HepG2 (cell line): ENCODE results near the gene OCLN. TPM values are rescaled to one million over a fixed set of nuclear protein-coding genes. Genes with fewer than 3 reads are reported as not detected.
"Not testable (repeated sequence)": the region's sequence is repeated elsewhere in the genome, so short reads cannot be mapped to it uniquely, and the experiment has no call there.

Source experiments
- ATAC-seq: fragments of 200-7000 bp; cut with Tn5 transposase; 3 replicates; pipeline ENCODE4 v1.9.1; 2020; ENCODE audit warnings: mild to moderate bottlenecking, moderate library complexity
- BruUV-seq: library from RNA; stranded (reverse); fragments of 400-500 nt; replicated peaks from 2 replicates; lab custom pipeline; 2021; lab: Mats Ljungman, UMichigan
- CTCF ChIA-PET: fragments of 300-600 bp; formaldehyde crosslinking; extraction: SDS; loops from one replicate; lab custom pipeline; 2021; ENCODE audit warnings: low total read pairs, inconsistent platforms, low intra/inter-chr PET ratio; lab: Yijun Ruan, JAX
- POLR2A ChIA-PET: fragments of 350-600 bp; sonication (Branson Sonifier 250); formaldehyde crosslinking; loops from one replicate; lab custom pipeline; 2020; ENCODE audit warnings: antibody characterized with exemption, inconsistent platforms; lab: Yijun Ruan, JAX
- DNase-seq: peaks from one replicate; pipeline ENCODE4 v3.0.0-alpha.2; 2015; ENCODE audit warnings: low spot score
- FAIRE-seq: peaks from 3 replicates; lab custom pipeline; 2011; peaks lifted over from hg19 to GRCh38; lab: Jason Lieb, UNC
- H2AFZ ChIP-seq: one replicate; pipeline ENCODE4 v1.6.1; 2011; ENCODE audit warnings: low read length, inconsistent platforms
- H3K27ac ChIP-seq: fragments of 300-600 bp; 3 replicates; pipeline ENCODE4 v1.8.0; 2011; ENCODE audit warnings: mixed run types, mild to moderate bottlenecking, mixed read lengths, low read length, inconsistent platforms; ENCODE audit not compliant: insufficient read depth; ENCODE audit errors: extremely low read length
- H3K27me3 ChIP-seq, 2 experiments: fragments of 200-600 bp in 1 of 2; 2 replicates in 1 of 2; 3 replicates in 1 of 2; pipeline versions ENCODE4 v1.6.0 to v1.8.0; 2011; ENCODE audit warnings: low read length in 2 of 2, mild to moderate bottlenecking in 2 of 2, moderate library complexity in 2 of 2, inconsistent platforms in 1 of 2; ENCODE audit not compliant: insufficient read depth in 2 of 2, control insufficient read depth in 1 of 2
- H3K36me3 ChIP-seq, 2 experiments: fragments of 200-600 bp in 1 of 2; replicated peaks in 1 of 2; 2 replicates in 1 of 2; 3 replicates in 1 of 2; pipeline versions ENCODE4 v1.5.1 to v1.8.0; 2011; ENCODE audit warnings: low read length in 2 of 2, inconsistent platforms in 1 of 2; ENCODE audit not compliant: insufficient read depth in 2 of 2, control insufficient read depth in 1 of 2
- H3K4me1 ChIP-seq: 2 replicates; pipeline ENCODE4 v1.5.1; 2012; ENCODE audit warnings: low read length, inconsistent platforms; ENCODE audit not compliant: insufficient read depth
- H3K4me2 ChIP-seq: 2 replicates; pipeline ENCODE4 v1.6.0; 2011; ENCODE audit warnings: low read depth, low read length, inconsistent platforms
- H3K4me3 ChIP-seq, 3 experiments: fragments of 200-600 bp in 1 of 3; sonication (generic), shearing (Covaris generic) in 1 of 3; replicated peaks in 1 of 3; 2 replicates each; pipeline ENCODE4 v1.5.1; 2011 to 2016; ENCODE audit warnings: low read length in 3 of 3, inconsistent platforms in 2 of 3, low read depth in 2 of 3, mild to moderate bottlenecking in 2 of 3, control low read depth in 1 of 3, mixed read lengths in 1 of 3; ENCODE audit not compliant: insufficient read depth in 1 of 3
- H3K79me2 ChIP-seq: one replicate; pipeline ENCODE4 v1.6.1; 2011; ENCODE audit warnings: low read length, inconsistent platforms; ENCODE audit not compliant: insufficient read depth
- H3K9ac ChIP-seq: 2 replicates; pipeline ENCODE4 v1.6.0; 2011; ENCODE audit warnings: mild to moderate bottlenecking, low read depth, low read length, inconsistent platforms; ENCODE audit not compliant: insufficient read depth
- H3K9me3 ChIP-seq: 2 replicates; pipeline ENCODE4 v1.5.1; 2012; ENCODE audit warnings: mild to moderate bottlenecking, low read length
- H4K20me1 ChIP-seq: 2 replicates; pipeline ENCODE4 v1.6.0; 2011; ENCODE audit warnings: inconsistent platforms, mild to moderate bottlenecking, low read length, moderate library complexity; ENCODE audit not compliant: insufficient read depth
- ARID5B ChIP-seq: IDR thresholded peaks from 2 replicates; pipeline ENCODE4 v1.4.0; 2020; ENCODE audit warnings: mild to moderate bottlenecking, missing genetic modification reagents
- CEBPB ChIP-seq: IDR thresholded peaks from 2 replicates; pipeline ENCODE4 v1.6.1; 2011; ENCODE audit warnings: low read depth, low read length, improper control_type of control experiment, borderline replicate concordance
- CEBPG ChIP-seq: IDR thresholded peaks from 2 replicates; pipeline ENCODE4 v1.6.1; 2016
- DMAP1 ChIP-seq: IDR thresholded peaks from 2 replicates; pipeline ENCODE4 v1.6.1; 2016
- ELF3 ChIP-seq: IDR thresholded peaks from 2 replicates; pipeline ENCODE4 v1.6.1; 2016; ENCODE audit warnings: missing genetic modification reagents, missing compliant biosample characterization
- FOSL2 ChIP-seq: sonication (generic); formaldehyde crosslinking; IDR thresholded peaks from 2 replicates; pipeline ENCODE4 v1.4.0; 2020; ENCODE audit warnings: missing genetic modification reagents
- FOXA3 ChIP-seq: IDR thresholded peaks from 2 replicates; pipeline ENCODE4 v1.6.1; 2016; ENCODE audit warnings: missing genetic modification reagents, missing compliant biosample characterization
- GATAD2A ChIP-seq: IDR thresholded peaks from 2 replicates; pipeline ENCODE4 v1.6.1; 2016
- HNF4A ChIP-seq: sonication (generic); formaldehyde crosslinking; IDR thresholded peaks from 2 replicates; pipeline ENCODE4 v1.4.0; 2020; ENCODE audit warnings: missing genetic modification reagents
- HOXA3 ChIP-seq: sonication (generic); formaldehyde crosslinking; IDR thresholded peaks from 2 replicates; pipeline ENCODE4 v1.5.0; 2020; ENCODE audit warnings: missing genetic modification reagents
- SALL1 ChIP-seq: sonication (generic); formaldehyde crosslinking; IDR thresholded peaks from 2 replicates; pipeline ENCODE4 v1.8.0; 2022; ENCODE audit warnings: mild to moderate bottlenecking, missing genetic modification reagents
- U2AF2 ChIP-seq: fragments of 200-400 bp; formaldehyde crosslinking; IDR thresholded peaks from 2 replicates; pipeline ENCODE4 v1.6.1; 2017; ENCODE audit warnings: low read depth, mild to moderate bottlenecking, low read length
- ZBTB21 ChIP-seq: sonication (generic); formaldehyde crosslinking; IDR thresholded peaks from 2 replicates; pipeline ENCODE4 v1.4.0; 2020; ENCODE audit warnings: missing genetic modification reagents
- ZBTB33 ChIP-seq: sonication (generic); formaldehyde crosslinking; IDR thresholded peaks from 2 replicates; pipeline ENCODE4 v1.4.0; 2020; ENCODE audit warnings: missing genetic modification reagents
- ZNF121 ChIP-seq: sonication (generic); formaldehyde crosslinking; IDR thresholded peaks from 2 replicates; pipeline ENCODE4 v1.5.0; 2020; ENCODE audit warnings: mild to moderate bottlenecking, missing genetic modification reagents
- ZNF275 ChIP-seq: sonication (generic); formaldehyde crosslinking; IDR thresholded peaks from 2 replicates; pipeline ENCODE4 v1.8.0; 2022; ENCODE audit warnings: missing genetic modification reagents, mild to moderate bottlenecking, inconsistent platforms, borderline replicate concordance
- ZNF460 ChIP-seq: sonication (generic); formaldehyde crosslinking; IDR thresholded peaks from 2 replicates; pipeline ENCODE4 v1.5.1; 2020; ENCODE audit warnings: missing genetic modification reagents, mild to moderate bottlenecking, borderline replicate concordance
- ZNF772 ChIP-seq: sonication (generic); formaldehyde crosslinking; IDR thresholded peaks from 2 replicates; pipeline ENCODE4 v1.5.0; 2020; ENCODE audit warnings: mild to moderate bottlenecking, missing genetic modification reagents
- WGBS: methylation state at CpG from one replicate; pipeline ENCODE4 v1.1.6; 2017; ENCODE audit warnings: low lambda C conversion rate; 5-methylcytosine and 5-hydroxymethylcytosine counted together
- in situ Hi-C: cut with HindIII; loops from 2 replicates; pipeline ENCODE4 v1.10.0; 2017; ENCODE audit warnings: low pct_unique_long_range_greater_than_20kb; ENCODE audit not compliant: extremely low pct_ligation_motif_present
- intact Hi-C: fragments of 100-400 bp; cut with micrococcal nuclease; formaldehyde crosslinking; loops from one replicate; pipeline ENCODE4 v1.10.0; 2022; ENCODE audit not compliant: unreplicated experiment
- polyA plus RNA-seq, 8 experiments: library from polyadenylated mRNA; depleted of rRNA in 3 of 8; stranded (reverse) in 7 of 8; unstranded in 1 of 8; fragments of >200 nt; fragmentation: Illumina TruSeq in 4 of 8; extraction: Trizol in 4 of 8; gene quantifications; 2 replicates each; pipeline versions ENCODE4 v1.2.1 to v1.2.3, GENCODE V29; 2011 to 2016; ENCODE audit warnings: low read depth in 4 of 8, missing spikeins in 1 of 8, mixed read lengths in 1 of 8; ENCODE audit not compliant: insufficient read depth in 1 of 8
- total RNA-seq, 5 experiments: library from RNA; depleted of rRNA; stranded (reverse); fragments of >200 nt; fragmentation: Illumina TruSeq; extraction: Trizol; gene quantifications; 2 replicates each; pipeline ENCODE4 v1.2.3, GENCODE V29; 2016; ENCODE audit warnings: low read depth in 1 of 5

Gene OCLN
- total and polyA plus RNA-seq, 2 of the 13 experiments (the other 11 are each of a cell fraction or from before 2014, with no cell fraction given), result 24.1 to 34.8 TPM

GRCh38 chr5:69450116-69450515 lies 42.5 kb upstream of the OCLN start (continued):
- TF ChIP-seq ZNF275 (CRISPR knock-in tag) (no peak), ZBTB21 (CRISPR knock-in tag) (no peak), FOXA3 (CRISPR knock-in tag) (no peak), ELF3 (CRISPR knock-in tag) (no peak), DMAP1 (CRISPR knock-in tag) (no peak), ZNF772 (no peak), U2AF2 (no peak)

GRCh38 chr5:69450527-69450926 lies 42.1 kb upstream of the OCLN start:
- in situ Hi-C loops, CTCF ChIA-PET, H4K20me1 ChIP-seq, ATAC-seq, H3K4me3 ChIP-seq, BruUV-seq, H3K9me3 ChIP-seq, POLR2A ChIA-PET, H3K4me2 ChIP-seq, H2AFZ ChIP-seq, intact Hi-C loops, H3K36me3 ChIP-seq, DNase-seq, H3K9ac ChIP-seq, H3K27me3 ChIP-seq, FAIRE-seq, H3K27ac ChIP-seq, H3K79me2 ChIP-seq: not testable (repeated sequence)
- 91% methylated on average over 8 of the region's 8 CpGs for WGBS
- peaks cover 59% of the 10 kb centered on the region for H3K4me1 ChIP-seq
- TF ChIP-seq SALL1 (CRISPR knock-in tag), result peak; percentile 44; the same call in 1 of the 2 replicates
- TF ChIP-seq ARID5B (CRISPR knock-in tag), result peak; percentile 38; the same call in 1 of the 2 replicates
- peak; percentile 52 for TF ChIP-seq CEBPB
- 0 out of 2 replicates have a peak, but pooled peaks have one; percentile 18 for TF ChIP-seq FOSL2 (CRISPR knock-in tag)
- peak; percentile 57 for TF ChIP-seq HNF4A
- 0 out of 2 replicates have a peak, but pooled peaks have one; percentile 29 for TF ChIP-seq ZBTB33
- TF ChIP-seq ZNF121, result peak; percentile 61; the same call in 1 of the 2 replicates
- TF ChIP-seq CEBPG (CRISPR knock-in tag), result peak; percentile 75
- peak; percentile 90 for TF ChIP-seq ZNF460 (CRISPR knock-in tag)
- TF ChIP-seq GATAD2A (CRISPR knock-in tag), result peak; percentile 36
- TF ChIP-seq HOXA3, result 0 out of 2 replicates have a peak, but pooled peaks have one; percentile 11
